Erythroblast (primary cell): ENCODE results near the gene LTBP1.
A peak's percentile ranks its signal among the peaks of the same experiment; 100 is the strongest.

Experiments used
- DNase-seq, 2 experiments: peaks; one replicate each; lab custom pipeline; 2025; lab: John Stamatoyannopoulos, UW
- GATA1 ChIP-seq: IDR thresholded peaks from 2 replicates; pipeline ENCODE4 v1.6.1; 2011; ENCODE audit warnings: low read depth, mild to moderate bottlenecking, control low read depth, low read length, moderate library complexity
- POLR2A ChIP-seq: IDR thresholded peaks from 2 replicates; pipeline ENCODE4 v1.6.1; 2011; ENCODE audit warnings: mild to moderate bottlenecking, low read length

Gene LTBP1

GRCh38 chr2:33091541-33092123 is 144.9 kb downstream of the LTBP1 start:
- no peak for DNase-seq
- no peak for TF ChIP-seq POLR2A
- TF ChIP-seq GATA1 = no peak

- no peak for DNase-seq
- TF ChIP-seq POLR2A = no peak
- TF ChIP-seq GATA1 = no peak
Observed at GRCh38 chr2:33093283-33093993, 146.7 kb downstream of the LTBP1 start.

GRCh38 chr2:33094303-33094702 is 147.6 kb downstream of the LTBP1 start:
- no peak for DNase-seq
- TF ChIP-seq POLR2A = no peak
- TF ChIP-seq GATA1 = no peak

- no peak for DNase-seq
- no peak for TF ChIP-seq GATA1
- no peak for TF ChIP-seq POLR2A
Observed at GRCh38 chr2:33099989-33100388, 153.2 kb downstream of the LTBP1 start.

GRCh38 chr2:33100921-33101320 is 154.2 kb downstream of the LTBP1 start:
- DNase-seq = no peak
- TF ChIP-seq GATA1 = no peak
- TF ChIP-seq POLR2A = no peak

- TF ChIP-seq POLR2A (no peak), GATA1 (no peak)
- peak in 1 of 2 experiments; percentile 22 for DNase-seq
Observed at GRCh38 chr2:33104052-33104623, 157.4 kb downstream of the LTBP1 start.

GRCh38 chr2:33104726-33105125 is 158.0 kb downstream of the LTBP1 start:
- no peak for TF ChIP-seq POLR2A
- TF ChIP-seq GATA1 = no peak
- peak in 1 of 2 experiments; percentile 36 for DNase-seq

GRCh38 chr2:33106115-33106514 is 159.4 kb downstream of the LTBP1 start:
- DNase-seq = peak in 1 of 2 experiments; percentile 37
- TF ChIP-seq GATA1 (no peak), POLR2A (no peak)

- DNase-seq = peak in 1 of 2 experiments; percentile 75
- no peak for TF ChIP-seq POLR2A
- TF ChIP-seq GATA1 = no peak
Observed at GRCh38 chr2:33107690-33108482, 161.1 kb downstream of the LTBP1 start.

GRCh38 chr2:33108483-33109443 is 162.0 kb downstream of the LTBP1 start:
- DNase-seq = peak; percentile 93 to 97
- TF ChIP-seq POLR2A (peak; percentile 44), GATA1 (peak; percentile 71)

- TF ChIP-seq POLR2A (no peak), GATA1 (no peak)
- no peak for DNase-seq
Observed at GRCh38 chr2:33110461-33110860, 163.7 kb downstream of the LTBP1 start.

DNA sequence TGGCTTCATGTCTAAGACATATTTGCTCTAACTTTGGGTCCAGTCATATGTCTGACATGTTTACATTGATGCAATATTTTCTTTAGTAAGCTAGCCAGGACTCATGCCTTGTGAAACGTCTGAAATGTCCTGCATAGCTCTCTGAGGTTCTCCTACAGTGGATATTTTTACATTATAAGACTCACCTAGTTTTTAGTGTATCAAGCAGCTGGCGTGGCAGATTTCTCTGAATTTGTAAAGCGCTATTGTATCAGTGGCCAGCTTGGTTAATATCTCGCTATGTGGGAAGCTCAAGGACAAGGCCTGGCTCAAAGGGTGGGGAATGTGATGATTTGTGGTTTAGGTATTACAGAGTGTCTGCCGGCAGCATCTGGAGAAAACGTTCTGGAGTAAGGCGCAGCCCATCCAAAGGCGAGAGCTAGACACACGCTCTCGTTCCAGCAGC is 164.3 kb downstream of the LTBP1 start:
- TF ChIP-seq GATA1 (no peak), POLR2A (no peak)
- DNase-seq = no peak

- no peak for DNase-seq
- TF ChIP-seq POLR2A (no peak), GATA1 (no peak)
Observed at GRCh38 chr2:33115196-33115595, 168.4 kb downstream of the LTBP1 start.
